Gastroesophageal sphincter (tissue), 4 donors: ENCODE results near the gene SERPINE1. TPM values are rescaled to one million over a fixed set of nuclear protein-coding genes. Genes with fewer than 3 reads are reported as not detected.
A peak's percentile ranks its signal among the peaks of the same experiment; 100 is the strongest.

Experiments used
- ATAC-seq: fragments of 150-250 bp; one replicate; pipeline ENCODE4 v1.9.1; 2016; ENCODE audit warnings: mild to moderate bottlenecking, moderate library complexity
- H3K27ac ChIP-seq, 4 donors: fragments of 200-600 bp; sonication (generic) in 3 of 4; 1 replicate in 3 of 4; 2 replicates in 1 of 4; pipeline ENCODE4 v1.5.1; 2016 to 2019
- H3K27me3 ChIP-seq: fragments of 200-600 bp; sonication (generic); one replicate; pipeline ENCODE4 v1.5.1; 2019
- H3K36me3 ChIP-seq, 2 donors: fragments of 200-600 bp; sonication (generic); one replicate each; pipeline ENCODE4 v1.5.1; 2019; ENCODE audit warnings: control low read depth in 1 of 2
- H3K4me1 ChIP-seq, 3 donors: fragments of 200-600 bp; sonication (generic); 1 replicate in 2 of 3; 2 replicates in 1 of 3; pipeline ENCODE4 v1.5.1; 2016 to 2019; ENCODE audit warnings: control low read depth in 2 of 3
- H3K4me3 ChIP-seq, 2 donors: fragments of 200-600 bp; sonication (generic); one replicate each; pipeline ENCODE4 v1.5.1; 2019; ENCODE audit warnings: mild to moderate bottlenecking in 1 of 2, moderate library complexity in 1 of 2
- H3K9me3 ChIP-seq, 3 donors: fragments of 200-600 bp; sonication (generic); one replicate each; pipeline ENCODE4 v1.5.1; 2017 to 2019; ENCODE audit warnings: control low read depth in 2 of 3
- CTCF ChIP-seq, 4 experiments: fragments of 200-600 bp in 2 of 4; fragments of 450-650 bp in 2 of 4; sonication (generic) in 1 of 4; IDR thresholded peaks; one replicate each; pipeline ENCODE4 v1.5.1; 2017 to 2019; ENCODE audit warnings: antibody characterized with exemption in 4 of 4, mild to moderate bottlenecking in 2 of 4, moderate library complexity in 2 of 4
- EP300 ChIP-seq: sonication (generic); formaldehyde crosslinking; IDR thresholded peaks from one replicate; pipeline ENCODE4 v1.6.1; 2017; ENCODE audit warnings: antibody characterized with exemption, mild to moderate bottlenecking
- POLR2A ChIP-seq, 2 donors: fragments of 450-650 bp; IDR thresholded peaks; one replicate each; pipeline ENCODE4 v1.6.1; 2017; ENCODE audit warnings: antibody characterized with exemption in 2 of 2, mild to moderate bottlenecking in 2 of 2, moderate library complexity in 1 of 2
- POLR2AphosphoS5 ChIP-seq: sonication (generic); formaldehyde crosslinking; IDR thresholded peaks from one replicate; pipeline ENCODE4 v1.6.1; 2017; ENCODE audit warnings: antibody characterized with exemption
- WGBS, 2 donors: methylation state at CpG; one replicate each; pipeline ENCODE4 v1.1.5; 2018; ENCODE audit warnings: low coverage in 1 of 2; 5-methylcytosine and 5-hydroxymethylcytosine counted together
- total RNA-seq, 4 donors: library from RNA; depleted of rRNA; stranded (reverse); fragments of >200 nt; gene quantifications; one replicate each; pipeline ENCODE4 v1.1.0, GENCODE V29; 2016

The SERPINE1 gene
- total RNA-seq, 4 donors from 2014 or later, result 5.4 to 75.3 (median 19.6) TPM

GRCh38 chr7:101096331-101096956 is 30.5 kb upstream of the SERPINE1 start:
- WGBS, 2 donors, result 64 to 71% methylated on average over 6 of the region's 6 CpGs
- no peak for ATAC-seq

GRCh38 chr7:101096957-101097347 is 30.0 kb upstream of the SERPINE1 start:
- 93 to 95% methylated on average over 5 of the region's 5 CpGs for WGBS, 2 donors
- Histone ChIP-seq H3K9me3 (no peaks in the 10 kb centered on the region), H3K36me3 (peaks cover 0 to 5% of the 10 kb centered on the region in 2 donors), H3K27ac (no peak overlapping the region), H3K4me1 (peaks cover 0 to 33% (median 14%) of the 10 kb centered on the region in 3 donors), H3K4me3 (no peak overlapping the region), H3K27me3 (no peaks in the 10 kb centered on the region)
- TF ChIP-seq CTCF (IDR thresholded peaks at IDR 0.05), result no peak
- no peak for TF ChIP-seq POLR2A (IDR thresholded peaks at IDR 0.05)
- no peak for TF ChIP-seq EP300
- TF ChIP-seq POLR2AphosphoS5, result no peak
- no peak for ATAC-seq

More at GRCh38 chr7:101096331-101096956, 30.5 kb upstream of the SERPINE1 start:
- Histone ChIP-seq H3K36me3 (peaks cover 0 to 7% of the 10 kb centered on the region in 2 donors), H3K27ac (no peak overlapping the region), H3K9me3 (no peaks in the 10 kb centered on the region), H3K4me3 (no peak overlapping the region), H3K27me3 (no peaks in the 10 kb centered on the region), H3K4me1 (peaks cover 0 to 32% (median 14%) of the 10 kb centered on the region in 3 donors)
- TF ChIP-seq EP300 (no peak), POLR2A (IDR thresholded peaks at IDR 0.05) (no peak), CTCF (IDR thresholded peaks at IDR 0.05) (no peak), POLR2AphosphoS5 (no peak)

- TF ChIP-seq EP300 (no peak), CTCF (IDR thresholded peaks at IDR 0.05) (no peak), POLR2AphosphoS5 (no peak), POLR2A (IDR thresholded peaks at IDR 0.05) (no peak)
- Histone ChIP-seq H3K27me3 (no peaks in the 10 kb centered on the region), H3K4me3 (no peak overlapping the region), H3K27ac (no peak overlapping the region), H3K4me1 (peaks cover 0 to 33% (median 14%) of the 10 kb centered on the region in 3 donors), H3K9me3 (no peaks in the 10 kb centered on the region), H3K36me3 (no peaks in the 10 kb centered on the region)
- ATAC-seq, result no peak
- 79% methylated on average over 4 of the region's 4 CpGs for WGBS, 2 donors
Measured at GRCh38 chr7:101097561-101097960, 29.3 kb upstream of the SERPINE1 start.

- TF ChIP-seq POLR2A (IDR thresholded peaks at IDR 0.05) (no peak), POLR2AphosphoS5 (peak; percentile 96), EP300 (no peak), CTCF (IDR thresholded peaks at IDR 0.05) (peak in 1 of 4 experiments; percentile 4)
- no peaks in the 10 kb centered on the region for H3K36me3 ChIP-seq
- peak; percentile 99 for ATAC-seq
- H3K9me3 ChIP-seq, result no peaks in the 10 kb centered on the region
- no peak overlapping the region for H3K4me3 ChIP-seq
- H3K27me3 ChIP-seq, result no peaks in the 10 kb centered on the region
- 0 to 17% methylated on average over 1 to 7 of the region's 26 CpGs for WGBS, 2 donors
- H3K4me1 ChIP-seq, result peaks cover 0 to 27% (median 14%) of the 10 kb centered on the region in 3 donors
- H3K27ac ChIP-seq, result peak overlapping the region; percentile 5 to 84 (median 80)
Measured at GRCh38 chr7:101099969-101100781, 26.7 kb upstream of the SERPINE1 start.
